HuH-7.5 (cell line): ENCODE measurements around the gene ARFGAP3.

ENCODE experiments used
- DNase-seq: peaks from one replicate; pipeline ENCODE4 v3.0.0; 2011; ENCODE audit warnings: low spot score

ARFGAP3 gene, protein sequence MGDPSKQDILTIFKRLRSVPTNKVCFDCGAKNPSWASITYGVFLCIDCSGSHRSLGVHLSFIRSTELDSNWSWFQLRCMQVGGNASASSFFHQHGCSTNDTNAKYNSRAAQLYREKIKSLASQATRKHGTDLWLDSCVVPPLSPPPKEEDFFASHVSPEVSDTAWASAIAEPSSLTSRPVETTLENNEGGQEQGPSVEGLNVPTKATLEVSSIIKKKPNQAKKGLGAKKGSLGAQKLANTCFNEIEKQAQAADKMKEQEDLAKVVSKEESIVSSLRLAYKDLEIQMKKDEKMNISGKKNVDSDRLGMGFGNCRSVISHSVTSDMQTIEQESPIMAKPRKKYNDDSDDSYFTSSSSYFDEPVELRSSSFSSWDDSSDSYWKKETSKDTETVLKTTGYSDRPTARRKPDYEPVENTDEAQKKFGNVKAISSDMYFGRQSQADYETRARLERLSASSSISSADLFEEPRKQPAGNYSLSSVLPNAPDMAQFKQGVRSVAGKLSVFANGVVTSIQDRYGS

GRCh38 chr22:42856865-42857704 is at the start of gene ARFGAP3:
TSS of gene ARFGAP3 (minus strand) at chr22:42857273. CDS start at chr22:42857182, 91 bp downstream.
- DNase-seq: peak; percentile 96

DNA sequence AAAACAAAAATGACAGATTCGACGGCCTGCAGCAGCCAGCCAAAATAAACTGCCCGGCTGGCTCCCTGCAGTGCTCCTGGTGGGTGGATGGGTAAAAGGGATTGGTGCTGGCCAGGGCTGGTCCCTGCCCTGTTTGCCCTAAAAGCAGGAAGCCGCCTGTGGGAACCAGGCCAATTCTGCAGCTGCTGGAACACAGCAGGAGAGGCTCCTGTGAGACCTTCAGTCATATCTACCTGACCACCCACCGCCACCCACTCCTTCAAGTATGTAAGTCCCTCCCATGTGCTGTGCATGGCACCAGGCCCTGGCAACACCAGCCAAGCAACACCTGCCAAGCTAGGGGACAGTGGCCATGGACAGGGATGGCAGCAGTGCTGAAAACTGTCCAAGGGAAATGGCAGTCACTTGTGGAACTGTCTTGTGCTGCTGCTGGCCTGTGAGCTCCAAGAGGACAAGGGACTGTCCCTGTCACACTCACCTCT is 48.7 kb upstream of the ARFGAP3 start:
- no peak for DNase-seq

- DNase-seq: no peak
Measured at GRCh38 chr22:42905217-42905616, 48.1 kb upstream of the ARFGAP3 start.

DNA sequence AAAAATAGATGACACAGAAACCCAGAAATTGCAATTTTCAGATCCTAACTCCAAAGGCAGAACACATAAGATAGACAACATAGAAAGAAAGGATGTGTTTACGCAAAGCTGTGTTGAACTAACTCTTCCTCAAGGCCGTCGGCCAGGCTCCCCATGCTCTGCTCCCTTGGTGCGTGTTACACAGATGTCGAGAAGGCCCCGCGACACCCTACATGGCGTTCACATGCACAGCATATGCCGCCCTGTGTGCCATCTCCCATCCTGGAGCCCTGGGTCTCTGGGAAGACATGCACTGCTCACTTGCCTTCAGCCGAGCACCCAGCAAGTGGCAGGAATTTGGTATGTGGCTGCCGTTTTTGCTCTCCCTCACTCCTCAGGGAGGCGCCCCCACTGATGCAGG is 47.0 kb upstream of the ARFGAP3 start:
- no peak for DNase-seq

GRCh38 chr22:42902875-42903510 is 45.9 kb upstream of the ARFGAP3 start:
- no peak for DNase-seq

GRCh38 chr22:42901790-42902508 is 44.9 kb upstream of the ARFGAP3 start:
- no peak for DNase-seq

- no peak for DNase-seq
Measured at GRCh38 chr22:42897960-42898359, 40.9 kb upstream of the ARFGAP3 start.

DNA sequence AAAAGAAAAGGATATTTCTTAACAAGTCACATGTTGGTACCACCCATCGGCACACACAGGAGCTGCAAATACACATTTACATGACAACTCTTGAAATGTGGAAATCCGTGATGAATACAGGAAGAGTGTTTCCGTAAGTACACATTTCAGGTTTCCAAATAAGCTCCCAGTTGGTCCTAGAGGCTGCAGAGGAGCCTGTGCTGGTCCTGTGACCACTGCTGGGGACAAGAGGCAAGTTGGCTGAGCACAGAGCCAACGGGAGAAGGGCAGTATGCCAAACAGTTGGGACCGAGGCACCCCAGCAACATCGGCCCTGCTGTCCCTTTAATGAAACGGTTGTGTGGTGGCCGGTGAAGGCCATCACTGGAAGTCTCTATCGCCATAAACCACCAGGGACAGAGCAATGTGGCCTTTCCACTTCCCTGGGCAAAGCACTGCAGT is 38.5 kb upstream of the ARFGAP3 start:
- DNase-seq: no peak

DNA sequence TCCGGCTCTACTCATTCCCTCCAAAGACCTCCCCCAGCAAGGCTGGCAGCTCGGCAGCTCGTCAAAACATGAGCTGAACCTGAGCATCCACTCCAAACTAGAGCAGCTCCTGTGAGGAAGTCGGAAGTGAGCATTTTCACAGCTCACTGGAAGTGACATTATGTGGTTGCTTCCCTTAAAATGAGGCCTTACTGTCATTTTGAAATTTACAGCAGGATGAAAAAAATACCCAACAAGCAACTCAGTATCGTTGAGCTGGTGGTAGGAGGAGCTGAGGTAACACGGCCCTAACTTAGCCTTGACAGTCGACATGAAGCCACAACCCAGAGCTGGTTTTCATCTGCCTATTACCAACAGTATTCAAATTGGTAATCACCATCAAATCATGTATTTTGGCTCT is 38.0 kb upstream of the ARFGAP3 start:
- DNase-seq: no peak

- no peak for DNase-seq
Measured at GRCh38 chr22:42893371-42894150, 36.5 kb upstream of the ARFGAP3 start.

GRCh38 chr22:42892571-42893316 is 35.7 kb upstream of the ARFGAP3 start:
- DNase-seq: no peak

DNA sequence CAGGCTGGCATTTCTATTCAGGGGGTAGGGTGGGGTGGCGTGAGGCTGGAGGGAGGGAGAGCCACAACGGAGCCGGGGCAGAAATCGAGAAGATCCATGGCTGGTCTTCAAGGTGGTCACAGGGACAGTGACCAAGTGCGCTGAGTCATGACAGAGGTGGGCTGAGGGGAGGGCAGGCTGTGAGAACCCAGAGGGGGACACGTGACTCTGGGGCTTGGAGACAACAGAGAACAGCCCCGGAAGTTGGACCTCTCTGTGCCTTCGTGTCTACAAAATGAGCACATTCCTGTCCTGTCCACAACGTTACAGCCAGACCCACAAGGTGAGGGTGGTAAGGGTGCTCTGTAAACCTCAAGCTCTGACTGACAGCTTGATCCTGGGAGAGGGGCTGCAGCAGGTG is 35.1 kb upstream of the ARFGAP3 start:
- DNase-seq: no peak

DNA sequence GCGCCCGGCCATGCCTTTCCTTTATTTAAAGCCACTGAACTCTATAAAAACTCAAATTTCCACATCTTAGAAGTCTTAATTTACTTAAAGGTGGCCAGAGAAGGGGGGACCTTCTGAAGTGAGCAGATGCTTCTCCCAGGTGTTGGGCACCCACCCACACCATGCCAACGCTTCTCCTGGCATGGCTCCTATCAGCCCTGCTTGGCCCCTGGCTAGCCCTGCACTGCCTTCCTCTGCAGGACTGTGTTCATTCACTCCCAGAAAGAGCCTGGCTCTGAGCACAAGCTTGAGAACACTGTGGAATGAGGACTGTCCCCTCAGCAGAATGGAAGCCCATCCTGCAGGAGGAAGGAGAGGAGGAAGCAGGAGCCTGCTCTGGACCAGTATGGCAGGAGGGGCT is 34.6 kb upstream of the ARFGAP3 start:
- no peak for DNase-seq

DNA sequence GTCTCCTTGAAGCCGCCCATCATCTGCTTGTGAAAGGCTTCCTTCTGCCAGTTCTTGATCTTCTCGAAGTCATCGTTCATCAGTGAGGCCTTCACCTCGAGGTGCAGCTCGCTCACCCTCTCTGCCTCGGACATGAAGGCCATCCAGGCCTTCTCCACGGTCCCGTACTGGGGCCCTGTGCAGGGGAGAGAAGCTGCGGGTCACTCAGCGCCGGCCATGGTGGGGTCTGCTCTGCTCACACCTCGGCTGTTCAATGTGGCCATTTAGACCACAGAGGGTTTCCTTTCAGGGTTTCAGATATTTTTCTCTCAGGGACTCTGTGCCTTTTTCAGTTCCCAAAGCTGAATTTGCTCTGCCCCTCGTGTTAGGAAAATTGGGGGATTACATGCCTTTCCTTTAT is 33.9 kb upstream of the ARFGAP3 start:
- no peak for DNase-seq

DNA sequence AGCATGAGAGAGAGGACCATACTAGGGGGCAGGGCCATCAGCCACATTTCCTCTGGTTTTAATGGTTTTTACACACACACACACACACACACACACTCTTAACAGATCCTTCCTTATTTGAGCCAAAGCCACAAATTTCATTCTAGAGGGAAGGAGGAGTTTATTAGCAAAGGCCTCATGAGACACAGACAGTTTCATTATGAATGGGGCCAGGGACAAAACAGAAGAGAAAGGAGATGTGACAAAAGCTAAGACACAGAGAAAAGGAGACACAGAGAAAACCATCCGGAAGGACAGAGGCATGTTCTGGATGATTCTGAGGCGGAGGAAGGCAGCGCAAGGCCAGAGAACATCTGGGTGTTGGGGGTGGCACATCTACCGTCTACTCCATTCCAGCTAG is 32.2 kb upstream of the ARFGAP3 start:
- no peak for DNase-seq

- DNase-seq: no peak
Measured at GRCh38 chr22:42887523-42888507, 30.7 kb upstream of the ARFGAP3 start.

- no peak for DNase-seq
Measured at GRCh38 chr22:42887120-42887519, 30.0 kb upstream of the ARFGAP3 start.

DNA sequence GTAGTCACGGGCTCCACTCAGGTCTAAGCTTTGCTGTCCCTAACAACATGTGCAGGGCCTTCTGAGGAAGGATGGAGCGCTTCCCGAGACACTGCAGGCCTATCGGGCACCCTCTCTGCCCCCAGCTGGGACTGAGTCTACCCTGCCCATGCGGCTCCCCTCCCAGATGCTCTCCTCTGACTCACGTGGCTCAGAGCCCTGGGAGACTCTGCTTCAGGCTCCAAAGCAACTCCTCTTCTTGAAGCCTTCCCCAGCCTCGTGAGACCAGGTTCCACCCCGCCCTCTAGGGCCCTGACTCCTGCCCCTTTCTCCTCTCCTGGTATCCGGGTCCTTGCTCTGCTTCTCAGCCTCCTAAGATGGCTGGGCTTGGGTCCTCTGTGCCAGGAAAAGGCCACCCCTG is 28.4 kb upstream of the ARFGAP3 start:
- DNase-seq: no peak
